GM18861 (cell line): ENCODE measurements around the gene ZNRF3.
"Not testable (repeated sequence)": the region's sequence is repeated elsewhere in the genome, so short reads cannot be mapped to it uniquely, and the experiment has no call there.

Source experiments
- ATAC-seq: cut with Tn5 transposase; IDR thresholded peaks from one replicate; pipeline ENCODE4 v1.9.1; 2021; ENCODE audit not compliant: unreplicated experiment

The ZNRF3 gene

GRCh38 chr22:29081517-29082236, 198.3 kb downstream of the ZNRF3 start:
- no peak for ATAC-seq

GRCh38 chr22:29082826-29083545, 199.6 kb downstream of the ZNRF3 start:
- no peak for ATAC-seq

GRCh38 chr22:29083576-29083932, 200.2 kb downstream of the ZNRF3 start:
- not testable (repeated sequence) for ATAC-seq

DNA sequence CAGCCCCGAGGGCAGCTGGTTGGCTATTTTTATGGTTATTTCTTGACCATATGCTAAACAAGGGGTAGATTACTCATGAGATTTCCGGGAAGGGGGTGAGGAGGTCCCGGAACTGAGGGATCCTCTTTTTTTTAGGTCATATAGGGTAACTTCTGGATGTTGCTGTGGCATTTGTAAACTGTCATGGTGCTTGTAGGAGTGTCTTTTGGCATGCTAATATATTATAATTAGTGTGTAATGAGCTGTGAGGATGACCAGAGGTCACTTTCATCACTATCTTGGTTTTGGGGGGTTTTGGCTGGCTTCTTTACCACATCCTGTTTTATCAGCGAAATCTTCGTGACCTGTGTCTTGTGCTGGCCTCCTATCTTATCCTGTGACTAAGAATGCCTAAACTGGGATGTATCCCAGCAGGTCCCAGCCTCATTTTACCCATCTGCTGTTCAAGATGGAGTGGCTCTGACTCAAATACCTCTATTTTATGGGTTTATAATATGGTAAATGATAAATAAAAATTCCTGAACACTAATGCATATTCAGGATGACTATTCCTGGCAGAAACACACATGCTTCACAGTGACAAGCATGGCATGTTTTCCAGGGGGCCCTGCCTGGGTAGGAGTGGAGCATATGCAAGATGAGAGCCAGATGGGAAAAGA, 200.7 kb downstream of the ZNRF3 start:
- ATAC-seq = no peak

DNA sequence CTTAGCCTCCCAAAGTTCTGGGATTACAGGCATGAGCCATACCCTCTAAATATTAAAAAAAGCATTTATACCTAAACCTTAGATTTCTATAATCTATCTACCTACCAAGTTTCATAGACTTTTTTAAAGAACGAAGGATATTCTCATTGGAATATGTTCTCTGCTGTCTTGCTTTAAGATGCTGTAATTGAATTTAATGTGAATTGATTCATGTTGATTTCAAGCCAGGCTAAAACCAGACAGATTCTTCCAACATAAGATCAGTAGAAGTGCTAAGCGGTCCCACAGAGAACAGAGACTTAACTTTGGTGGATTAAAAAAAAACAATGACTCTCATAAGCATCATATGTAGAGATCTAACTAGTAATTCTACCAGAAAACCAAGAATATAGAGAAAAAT, 203.6 kb downstream of the ZNRF3 start:
- ATAC-seq = no peak

DNA sequence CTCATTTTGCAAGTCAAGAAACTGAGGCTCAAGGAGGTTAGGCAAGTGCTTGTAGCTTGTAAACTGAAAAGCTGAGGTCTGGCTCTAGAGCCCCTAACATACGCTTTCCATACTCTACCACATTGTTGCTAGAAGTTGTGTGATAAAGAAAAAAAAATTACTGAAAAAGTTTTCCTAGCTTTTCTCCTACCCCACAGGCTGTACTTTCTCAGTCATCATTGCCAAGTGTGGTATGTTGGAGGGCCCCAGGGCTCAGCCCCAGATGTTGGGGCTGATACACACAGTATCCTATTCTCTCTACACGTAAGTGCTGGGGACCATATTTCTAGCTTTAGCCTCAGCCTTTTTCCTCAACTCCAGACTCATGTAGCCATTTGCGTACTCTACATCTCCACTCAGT, 205.4 kb downstream of the ZNRF3 start:
- no peak for ATAC-seq

- no peak for ATAC-seq
These were observed 206.1 kb downstream of the ZNRF3 start for GRCh38 chr22:29089507-29089906.

DNA sequence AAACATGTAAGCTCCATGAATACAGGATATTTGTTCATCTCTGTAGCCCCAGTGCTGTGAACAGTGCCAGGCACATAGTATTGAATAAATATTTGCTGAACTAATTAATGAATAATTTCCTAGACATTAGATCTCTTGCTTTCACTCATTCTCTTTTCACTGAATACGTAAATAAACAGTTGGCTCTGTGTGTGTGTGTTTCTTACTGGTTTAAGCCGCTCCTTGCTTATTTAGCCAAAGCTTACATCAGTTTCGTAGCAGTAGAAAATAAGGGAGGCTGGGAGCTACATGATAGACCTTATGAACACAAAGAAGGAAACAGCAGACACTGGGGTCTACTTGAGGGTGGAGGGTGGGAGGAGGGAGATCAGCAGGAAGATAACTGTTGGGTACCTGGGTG, 206.7 kb downstream of the ZNRF3 start:
- ATAC-seq = no peak

GRCh38 chr22:29092243-29092642, 208.9 kb downstream of the ZNRF3 start:
- ATAC-seq = no peak

GRCh38 chr22:29093030-29093429, 209.7 kb downstream of the ZNRF3 start:
- ATAC-seq = no peak

- no peak for ATAC-seq
These were observed 210.3 kb downstream of the ZNRF3 start for GRCh38 chr22:29093501-29094300.

- no peak for ATAC-seq
These were observed 212.1 kb downstream of the ZNRF3 start for GRCh38 chr22:29095459-29095858.

DNA sequence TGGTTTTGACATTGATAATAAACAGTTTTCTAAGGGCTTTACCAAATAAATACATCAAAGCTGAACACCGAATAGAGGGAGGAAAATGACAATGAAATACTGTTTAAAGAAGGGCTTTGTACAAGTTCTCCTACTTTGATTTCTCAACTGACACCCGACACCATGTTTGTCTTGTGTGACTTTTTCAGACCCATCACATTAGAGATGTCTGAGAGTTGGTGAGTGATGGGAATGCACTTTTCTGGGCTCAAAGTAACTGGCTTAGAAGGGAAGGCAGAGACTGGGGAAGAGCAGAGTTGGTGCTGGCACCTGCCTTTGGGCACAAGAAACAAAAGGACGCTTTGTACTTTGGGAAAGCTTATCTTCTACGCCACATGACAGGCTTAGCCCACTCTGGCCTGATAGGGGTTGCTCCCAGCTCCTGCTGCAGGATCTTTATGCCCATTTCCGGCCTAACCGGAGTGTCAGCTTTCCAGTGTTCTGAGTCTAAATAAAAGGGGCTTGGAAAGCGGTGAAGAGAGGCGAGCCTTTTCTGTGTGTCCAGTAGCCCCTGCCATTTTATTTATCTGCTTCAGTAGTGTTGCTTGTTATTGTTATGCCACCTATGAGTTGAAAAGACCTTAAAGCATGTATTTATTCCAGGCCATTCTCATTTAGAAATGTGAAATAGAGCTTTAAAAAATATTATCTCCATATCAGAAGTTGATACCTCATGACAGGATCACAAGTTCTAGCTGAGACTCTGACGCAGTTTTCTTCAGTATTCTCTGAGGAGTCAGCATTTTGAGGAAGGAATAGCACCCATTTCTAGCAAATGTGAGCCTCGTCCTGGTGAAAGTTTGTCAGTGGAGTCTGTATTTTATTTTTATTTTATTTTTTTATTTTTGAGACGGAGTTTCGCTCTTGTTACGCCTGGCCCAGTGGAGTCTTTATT, 213.6 kb downstream of the ZNRF3 start:
- no peak for ATAC-seq

DNA sequence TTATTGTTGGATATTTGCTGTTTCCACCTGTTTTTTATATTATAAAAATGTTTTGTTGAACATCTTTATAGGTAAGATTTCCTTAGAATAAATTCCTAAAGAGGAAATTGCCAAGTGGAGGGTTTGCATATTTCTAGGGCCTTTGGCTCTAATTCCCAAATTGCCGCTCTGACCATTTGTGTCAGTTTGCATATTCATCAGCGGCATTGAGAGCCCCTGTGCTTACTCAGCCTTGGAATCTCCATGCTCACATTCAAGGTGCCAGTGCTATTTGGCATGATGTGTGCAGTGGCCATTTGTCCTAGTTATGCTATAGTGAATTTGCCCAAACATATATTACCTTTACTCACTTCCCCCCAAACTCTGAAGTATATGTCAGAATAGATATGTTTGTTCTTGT, 214.9 kb downstream of the ZNRF3 start:
- no peak for ATAC-seq

DNA sequence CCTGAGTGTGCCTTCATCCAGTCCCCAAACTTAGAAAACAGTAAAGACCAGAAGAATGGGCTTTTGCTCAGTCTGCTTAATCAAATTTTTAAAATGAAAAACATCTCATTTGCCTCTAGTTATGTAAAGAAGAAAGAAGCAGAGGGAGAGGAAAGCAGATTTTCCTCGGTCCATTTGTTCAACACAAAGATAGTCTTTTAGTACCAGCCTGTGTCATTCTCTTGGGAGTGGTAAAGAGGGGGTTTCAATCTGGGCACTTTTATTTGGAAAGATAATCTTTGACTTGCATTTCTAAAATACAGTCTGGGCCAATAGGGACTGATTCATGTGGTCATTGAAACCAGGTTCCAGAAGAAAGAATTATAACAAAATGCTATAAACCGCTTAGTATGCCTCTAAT, 218.9 kb downstream of the ZNRF3 start:
- no peak for ATAC-seq

GRCh38 chr22:29103121-29103520, 219.7 kb downstream of the ZNRF3 start:
- no peak for ATAC-seq

DNA sequence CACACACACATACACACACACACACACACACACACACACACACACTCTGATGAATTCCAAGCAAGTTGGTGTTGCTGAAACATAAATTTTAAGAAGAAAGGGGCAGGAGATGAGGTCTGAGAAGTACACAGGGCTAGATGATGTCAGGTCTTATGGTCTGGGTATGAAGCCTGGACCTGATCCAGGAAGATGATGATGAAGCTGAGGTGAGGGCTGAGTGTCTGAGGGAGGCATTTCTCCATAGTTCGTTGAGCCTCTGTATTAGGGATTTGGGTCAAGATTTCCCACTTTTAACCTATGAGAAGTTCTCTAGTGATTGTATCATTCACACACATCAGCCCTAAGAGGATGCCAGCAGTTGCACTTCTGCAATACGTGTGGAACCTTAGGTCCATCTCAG, 222.1 kb downstream of the ZNRF3 start:
- ATAC-seq = no peak

- ATAC-seq = no peak
These were observed 223.5 kb downstream of the ZNRF3 start for GRCh38 chr22:29106839-29107238.
